ENCODE data around the gene NEDD8.

Gene NEDD8

DNA sequence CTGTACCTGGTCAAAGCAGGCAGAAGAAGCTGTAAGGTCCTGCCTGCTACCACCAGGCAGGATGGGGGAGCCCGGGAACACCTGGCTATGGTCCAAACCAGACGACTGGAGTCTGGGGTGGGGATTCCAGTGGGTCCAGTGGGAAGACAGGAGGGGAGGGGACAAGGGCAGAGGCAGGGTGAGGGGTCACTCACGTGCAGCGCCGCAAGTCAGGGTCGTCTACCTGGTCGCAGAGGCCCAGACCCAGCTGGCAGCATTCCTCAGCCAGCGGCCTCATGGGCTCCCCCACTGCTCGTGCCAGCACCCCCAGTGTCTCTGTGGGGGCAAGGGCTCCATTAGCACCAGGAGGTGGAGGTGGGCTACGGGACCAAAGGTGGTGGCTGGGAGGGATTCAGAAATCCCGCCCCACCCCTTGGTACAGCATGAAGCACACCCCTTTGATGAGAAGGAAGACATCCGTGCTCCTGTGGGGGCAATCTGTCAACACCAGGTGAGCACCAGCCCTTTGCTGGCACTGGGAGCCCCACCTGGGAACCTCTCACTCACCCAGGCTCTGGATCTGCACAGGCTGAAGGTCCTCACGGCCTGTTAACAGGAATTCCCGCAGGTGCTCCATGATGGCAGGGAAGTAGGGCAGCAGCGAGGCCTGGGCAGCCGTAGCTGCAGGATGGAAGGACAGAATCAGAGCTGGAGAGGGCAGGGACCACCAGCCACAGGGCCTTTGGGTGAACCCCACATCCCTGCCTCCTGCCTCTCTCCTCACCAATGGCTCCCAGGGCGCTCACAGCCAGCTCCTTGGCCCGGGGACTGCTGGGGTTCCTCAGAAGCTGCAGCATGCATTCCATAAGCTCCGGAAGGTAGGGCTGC, 47.8 kb downstream of the NEDD8 start:
- TF ChIP-seq, protein P1, sequence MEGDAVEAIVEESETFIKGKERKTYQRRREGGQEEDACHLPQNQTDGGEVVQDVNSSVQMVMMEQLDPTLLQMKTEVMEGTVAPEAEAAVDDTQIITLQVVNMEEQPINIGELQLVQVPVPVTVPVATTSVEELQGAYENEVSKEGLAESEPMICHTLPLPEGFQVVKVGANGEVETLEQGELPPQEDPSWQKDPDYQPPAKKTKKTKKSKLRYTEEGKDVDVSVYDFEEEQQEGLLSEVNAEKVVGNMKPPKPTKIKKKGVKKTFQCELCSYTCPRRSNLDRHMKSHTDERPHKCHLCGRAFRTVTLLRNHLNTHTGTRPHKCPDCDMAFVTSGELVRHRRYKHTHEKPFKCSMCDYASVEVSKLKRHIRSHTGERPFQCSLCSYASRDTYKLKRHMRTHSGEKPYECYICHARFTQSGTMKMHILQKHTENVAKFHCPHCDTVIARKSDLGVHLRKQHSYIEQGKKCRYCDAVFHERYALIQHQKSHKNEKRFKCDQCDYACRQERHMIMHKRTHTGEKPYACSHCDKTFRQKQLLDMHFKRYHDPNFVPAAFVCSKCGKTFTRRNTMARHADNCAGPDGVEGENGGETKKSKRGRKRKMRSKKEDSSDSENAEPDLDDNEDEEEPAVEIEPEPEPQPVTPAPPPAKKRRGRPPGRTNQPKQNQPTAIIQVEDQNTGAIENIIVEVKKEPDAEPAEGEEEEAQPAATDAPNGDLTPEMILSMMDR (IDR thresholded peaks at IDR 0.05; ENCODE audit: low read depth, low read length), result no peak
- in situ Hi-C loops (cut with HindIII; ENCODE audit: low sequenced_read_pairs), result no loop called here
- no peak overlapping the region for H3K4me3 ChIP-seq (ENCODE audit: low read depth, low read length)
- DNase-seq (ENCODE audit: low read depth, low spot score), result no peak

DNA sequence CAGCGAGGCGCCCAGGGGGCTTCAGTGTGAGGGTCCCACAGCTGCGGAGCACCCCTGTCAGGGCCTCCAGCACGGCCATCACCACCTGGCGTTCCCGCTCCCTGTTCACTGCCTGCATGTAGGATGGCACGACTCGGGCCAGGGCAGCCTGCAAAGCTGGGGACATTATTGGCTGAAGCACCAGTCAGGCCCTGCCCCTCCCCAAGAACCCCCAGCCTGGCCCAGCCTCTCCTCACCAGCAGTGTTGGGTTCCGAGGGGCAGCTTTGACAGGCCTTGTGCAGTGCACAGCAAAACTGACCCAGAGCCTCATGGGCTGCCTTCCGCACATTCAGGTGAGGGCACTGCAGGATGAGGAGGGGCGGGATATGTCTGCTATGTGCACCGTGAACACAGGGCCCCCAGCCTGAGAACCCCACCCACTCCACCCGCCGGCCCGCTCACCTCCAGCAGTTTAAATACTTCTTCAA, 49.1 kb downstream of the NEDD8 start:
- in situ Hi-C loops (cut with HindIII; ENCODE audit: low sequenced_read_pairs), result no loop called here
- no peak overlapping the region for H3K4me3 ChIP-seq (ENCODE audit: low read depth, low read length)
- DNase-seq (ENCODE audit: low read depth, low spot score), result no peak
- TF ChIP-seq, protein P1 (IDR thresholded peaks at IDR 0.05; ENCODE audit: low read depth, low read length), result no peak

- no peak for DNase-seq (ENCODE audit: low read depth, low spot score)
- no peak overlapping the region for H3K4me3 ChIP-seq (ENCODE audit: low read depth, low read length)
- in situ Hi-C loops (cut with HindIII; ENCODE audit: low sequenced_read_pairs), result no loop called here
- TF ChIP-seq, protein P1 (IDR thresholded peaks at IDR 0.05; ENCODE audit: low read depth, low read length), result no peak
Measured at GRCh38 chr14:24182110-24182882, 49.9 kb downstream of the NEDD8 start.

GRCh38 chr14:24181371-24182077, 50.6 kb downstream of the NEDD8 start:
- TF ChIP-seq, protein P1 (IDR thresholded peaks at IDR 0.05; ENCODE audit: low read depth, low read length), result no peak
- no peak overlapping the region for H3K4me3 ChIP-seq (ENCODE audit: low read depth, low read length)
- no peak for DNase-seq (ENCODE audit: low read depth, low spot score)
- in situ Hi-C loops (cut with HindIII; ENCODE audit: low sequenced_read_pairs), result no loop called here

DNA sequence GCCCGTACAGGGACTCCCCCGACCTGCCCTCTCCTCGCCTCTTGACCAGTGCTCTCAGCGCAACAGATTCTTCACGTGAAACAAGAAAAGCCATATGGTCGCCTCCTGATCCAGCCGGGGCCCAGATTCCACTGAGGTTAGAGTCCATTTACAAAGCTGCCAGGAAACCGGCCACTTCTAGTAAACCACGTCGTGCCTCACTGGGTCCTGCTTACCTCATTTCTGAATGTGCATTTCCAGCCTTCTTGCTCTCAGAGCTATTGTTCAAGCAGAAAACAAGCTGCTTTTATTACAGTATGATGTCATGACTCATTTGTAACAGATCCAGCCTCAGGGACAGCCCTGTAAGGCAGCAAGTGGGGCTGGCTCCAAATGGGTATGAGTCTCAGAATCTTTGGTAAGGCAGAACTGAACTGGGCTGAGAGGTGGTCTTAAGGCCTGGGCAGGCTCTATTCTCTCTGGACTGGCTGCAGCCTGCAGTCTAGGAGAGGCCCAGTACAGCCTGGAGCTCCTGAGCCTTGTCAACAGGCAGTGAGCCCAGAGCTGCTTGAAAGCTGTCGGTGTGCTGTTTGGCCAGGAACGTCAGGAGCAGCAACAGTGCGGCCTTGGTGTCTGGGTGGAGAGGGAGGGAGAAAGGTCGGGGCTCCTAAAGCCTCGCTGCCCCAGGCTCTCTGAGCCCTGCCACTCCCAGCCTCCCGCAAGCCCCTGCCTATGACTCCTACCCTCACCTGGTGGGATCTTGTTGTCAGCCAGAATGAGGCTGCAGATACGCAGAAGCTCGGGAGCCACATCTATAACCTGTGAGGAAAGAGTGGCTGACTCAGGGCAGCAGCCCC, 52.0 kb downstream of the NEDD8 start:
- peak; percentile 90 for DNase-seq (ENCODE audit: low read depth, low spot score)
- in situ Hi-C loops (cut with HindIII; ENCODE audit: low sequenced_read_pairs), result no loop called here
- no peak overlapping the region for H3K4me3 ChIP-seq (ENCODE audit: low read depth, low read length)
- TF ChIP-seq, protein P1 (IDR thresholded peaks at IDR 0.05; ENCODE audit: low read depth, low read length), result no peak

All from astrocyte of the spinal cord (primary cell).